Lower leg skin (tissue), 3 donors: Measurements from ENCODE around the gene DENND6B.

Experiments
- CTCF ChIP-seq, 3 donors: fragments of 450-650 bp; IDR thresholded peaks; one replicate each; pipeline ENCODE4 v1.5.1; 2016; ENCODE audit warnings: antibody characterized with exemption in 3 of 3, mild to moderate bottlenecking in 3 of 3, moderate library complexity in 2 of 3
- POLR2A ChIP-seq, 2 donors: fragments of 450-650 bp; IDR thresholded peaks; one replicate each; pipeline ENCODE4 v1.6.1; 2016 to 2017; ENCODE audit warnings: antibody characterized with exemption in 2 of 2, mild to moderate bottlenecking in 1 of 2, moderate library complexity in 1 of 2

GRCh38 chr22:50281384-50281760 is 45.4 kb downstream of the DENND6B start:
- TF ChIP-seq CTCF (IDR thresholded peaks at IDR 0.05) (no peak), POLR2A (IDR thresholded peaks at IDR 0.05) (no peak)
